Inflammatory macrophage treated with lipopolysaccharide for 1 hour (primary cell): ENCODE measurements around the gene MORF4L2.

Source experiments
- DNase-seq, 2 donors: peaks; one replicate each; pipeline ENCODE4 v3.0.0-alpha.2; 2020 to 2022

Gene MORF4L2

GRCh38 chrX:103630171-103630511, 56.4 kb downstream of the MORF4L2 start:
- no peak for DNase-seq

GRCh38 chrX:103629318-103630170, 57.0 kb downstream of the MORF4L2 start:
- peak in 1 of 2 donors; percentile 27 for DNase-seq

- DNase-seq = peak; percentile 15 to 29
Measured at GRCh38 chrX:103628386-103629317, 57.8 kb downstream of the MORF4L2 start, which contains the start of gene TCEAL1. Gene TCEAL1, plus strand, starts transcription at chrX:103628975. Its CDS starts 942 bp downstream, at chrX:103629917.

- peak in 1 of 2 donors; percentile 49 for DNase-seq
Measured at GRCh38 chrX:103626855-103627254, 59.6 kb downstream of the MORF4L2 start.
